ENCODE measurements around the gene CD4.
"Not testable (repeated sequence)": the region's sequence is repeated elsewhere in the genome, so short reads cannot be mapped to it uniquely, and the experiment has no call there.

The CD4 gene

GRCh38 chr12:6788972-6789924, at the start of gene CD4:
Gene CD4, plus strand, starts transcription at chr12:6789528. Its CDS starts 10,611 bp downstream, at chr12:6800139.
- no peak for DNase-seq

- not testable (repeated sequence) for DNase-seq
Observed at GRCh38 chr12:6742080-6742479, 47.2 kb upstream of the CD4 start.

GRCh38 chr12:6742834-6743233, 46.5 kb upstream of the CD4 start:
- no peak for DNase-seq

GRCh38 chr12:6743300-6743699, 46.0 kb upstream of the CD4 start:
- not testable (repeated sequence) for DNase-seq

GRCh38 chr12:6745741-6746525, 43.4 kb upstream of the CD4 start:
- DNase-seq, result no peak

- DNase-seq, result no peak
Observed at GRCh38 chr12:6747216-6747615, 42.1 kb upstream of the CD4 start.

GRCh38 chr12:6748761-6749160, 40.6 kb upstream of the CD4 start:
- no peak for DNase-seq

- DNase-seq, result no peak
Observed at GRCh38 chr12:6750506-6750905, 38.8 kb upstream of the CD4 start.

- DNase-seq, result no peak
Observed at GRCh38 chr12:6751767-6752166, 37.6 kb upstream of the CD4 start.

GRCh38 chr12:6752167-6752920, 37.0 kb upstream of the CD4 start:
- no peak for DNase-seq

GRCh38 chr12:6752921-6753771, 36.2 kb upstream of the CD4 start, which contains the start of gene MLF2:
Gene MLF2, minus strand, starts transcription at chr12:6753141. Its CDS starts 807 bp downstream, at chr12:6752334.
- peak; percentile 89 for DNase-seq

- DNase-seq, result no peak
Observed at GRCh38 chr12:6753772-6754356, 35.5 kb upstream of the CD4 start.

GRCh38 chr12:6754411-6754810, 34.9 kb upstream of the CD4 start:
- DNase-seq, result no peak

GRCh38 chr12:6757028-6757690, 32.2 kb upstream of the CD4 start:
- DNase-seq, result no peak

- DNase-seq, result no peak
Observed at GRCh38 chr12:6758506-6759095, 30.7 kb upstream of the CD4 start.

- no peak for DNase-seq
Observed at GRCh38 chr12:6759741-6760140, 29.6 kb upstream of the CD4 start.

GRCh38 chr12:6763380-6763779, 25.9 kb upstream of the CD4 start:
- peak; percentile 39 for DNase-seq

- DNase-seq, result peak; percentile 94
Observed at GRCh38 chr12:6764011-6764828, 25.1 kb upstream of the CD4 start.

GRCh38 chr12:6765048-6765633, 24.2 kb upstream of the CD4 start:
- DNase-seq, result peak; percentile 55
